CD4-positive, alpha-beta memory T cell (primary cell): ENCODE data around the gene TPBGL. TPM values are rescaled to one million over a fixed set of nuclear protein-coding genes. Genes with fewer than 3 reads are reported as not detected.

Source experiments
- CTCF ChIA-PET: fragments of 350-600 bp; sonication (Branson Sonifier 250); formaldehyde crosslinking; loops from one replicate; lab custom pipeline; 2021; ENCODE audit warnings: inconsistent platforms; ENCODE audit not compliant: partially characterized antibody; lab: Charles Lee
- POLR2A ChIA-PET: fragments of 350-600 bp; sonication (Branson Sonifier 250); formaldehyde crosslinking; loops from one replicate; lab custom pipeline; 2021; ENCODE audit not compliant: partially characterized antibody; lab: Charles Lee
- DNase-seq, 5 donors: peaks; one replicate each; pipeline versions ENCODE4 v3.0.0 to v3.0.0-alpha.2; 2020 to 2022; ENCODE audit warnings: mixed read lengths in 1 of 5
- H3K27ac ChIP-seq: one replicate; pipeline ENCODE4 v1.7.0; 2013; ENCODE audit warnings: low read depth, low read length
- H3K27me3 ChIP-seq: 2 replicates; pipeline ENCODE4 v1.7.0; 2013; ENCODE audit warnings: mild to moderate bottlenecking, low read length, moderate library complexity; ENCODE audit not compliant: insufficient read depth
- H3K36me3 ChIP-seq: 2 replicates; pipeline ENCODE4 v1.7.0; 2013; ENCODE audit warnings: mild to moderate bottlenecking, low read length, moderate library complexity; ENCODE audit not compliant: insufficient read depth
- H3K4me1 ChIP-seq: 2 replicates; pipeline ENCODE4 v1.7.0; 2013; ENCODE audit warnings: mild to moderate bottlenecking, low read length, moderate library complexity; ENCODE audit not compliant: insufficient read depth
- H3K4me3 ChIP-seq, 2 donors: one replicate each; pipeline ENCODE4 v1.7.0; 2013; ENCODE audit warnings: low read length in 2 of 2, mild to moderate bottlenecking in 1 of 2
- H3K9me3 ChIP-seq, 2 donors: one replicate each; pipeline ENCODE4 v1.7.0; 2013; ENCODE audit warnings: low read length in 2 of 2, control low read depth in 1 of 2; ENCODE audit not compliant: control insufficient read depth in 1 of 2
- H3K27ac Mint-ChIP-seq, 7 donors: one replicate each; pipeline ENCODE4 v1.8.0; 2020 to 2021; ENCODE audit warnings: mixed read lengths in 7 of 7, mild to moderate bottlenecking in 6 of 7, inconsistent platforms in 3 of 7, moderate library complexity in 3 of 7
- H3K27me3 Mint-ChIP-seq, 2 donors: one replicate each; pipeline ENCODE4 v1.8.0; 2020 to 2021; ENCODE audit warnings: mixed read lengths in 2 of 2
- H3K36me3 Mint-ChIP-seq, 2 donors: one replicate each; pipeline ENCODE4 v1.8.0; 2020 to 2021; ENCODE audit warnings: mixed read lengths in 2 of 2, inconsistent platforms in 1 of 2, mild to moderate bottlenecking in 1 of 2
- H3K4me1 Mint-ChIP-seq, 4 donors: one replicate each; pipeline ENCODE4 v1.8.0; 2020 to 2021; ENCODE audit warnings: mixed read lengths in 4 of 4, mild to moderate bottlenecking in 1 of 4
- H3K4me3 Mint-ChIP-seq, 8 donors: one replicate each; pipeline ENCODE4 v1.8.0; 2020 to 2021; ENCODE audit warnings: mixed read lengths in 8 of 8, mild to moderate bottlenecking in 7 of 8, moderate library complexity in 6 of 8, inconsistent platforms in 3 of 8
- H3K9me3 Mint-ChIP-seq, 8 donors: one replicate each; pipeline ENCODE4 v1.8.0; 2020 to 2021; ENCODE audit warnings: mixed read lengths in 8 of 8, mild to moderate bottlenecking in 5 of 8, inconsistent platforms in 3 of 8, moderate library complexity in 1 of 8
- intact Hi-C: fragments of 100-400 bp; cut with micrococcal nuclease; formaldehyde crosslinking; loops from one replicate; pipeline ENCODE4 v1.15.1; 2023
- polyA plus RNA-seq, 2 donors: library from polyadenylated mRNA; unstranded; fragments of 300-500 nt; fragmentation: Illumina TruSeq; gene quantifications; one replicate each; pipeline ENCODE4 v1.2.3, GENCODE V29; 2021
- total RNA-seq, 2 experiments: library from RNA; stranded (reverse); gene quantifications; one replicate each; pipeline ENCODE4 v1.2.3, GENCODE V29; 2021

The TPBGL gene
- total and polyA plus RNA-seq, 4 experiments from 2014 or later: 0.10 to 0.30 (median 0.18) TPM

DNA sequence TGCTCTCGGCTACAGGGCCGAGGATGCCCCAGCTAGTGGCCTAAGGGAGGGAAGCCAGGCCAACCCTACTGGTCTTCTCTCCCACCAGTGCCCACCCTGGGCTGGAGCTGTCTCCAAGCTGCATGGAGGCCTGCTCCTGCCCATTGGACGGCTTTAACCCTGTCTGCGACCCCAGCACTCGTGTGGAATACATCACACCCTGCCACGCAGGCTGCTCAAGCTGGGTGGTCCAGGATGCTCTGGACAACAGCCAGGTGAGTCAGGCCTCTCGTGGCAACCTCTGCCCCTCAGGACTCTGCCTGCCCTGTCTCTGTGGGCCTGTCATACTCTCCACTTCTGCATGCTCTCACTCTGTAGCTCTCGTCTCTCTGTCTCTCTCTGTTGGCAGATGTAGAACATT, 44.1 kb upstream of the TPBGL start:
- DNase-seq: no peak
- Histone ChIP-seq H3K4me1 (no peaks in the 10 kb centered on the region), H3K27ac (no peak overlapping the region), H3K9me3 (no peaks in the 10 kb centered on the region), H3K4me3 (no peak overlapping the region), H3K27me3 (no peaks in the 10 kb centered on the region), H3K36me3 (no peaks in the 10 kb centered on the region)
- ChIA-PET POLR2A (no interaction called here), CTCF (interaction anchor here (0.8 to 3.7 kb wide), 3 partner anchors 9 to 56 kb away, joined by 3 to 37 read pairs (median 27); no protein-coding TSS in a partner anchor)
- no peak overlapping the region for H3K4me3 Mint-ChIP-seq
- H3K9me3 Mint-ChIP-seq: peaks cover 0 to 1% (median 0%) of the 10 kb centered on the region in 8 donors
- H3K4me1 Mint-ChIP-seq: no peaks in the 10 kb centered on the region
- no peak overlapping the region for H3K27ac Mint-ChIP-seq
- intact Hi-C loops: no loop called here
- peaks cover 0 to 6% of the 10 kb centered on the region in 2 donors for H3K27me3 Mint-ChIP-seq
- H3K36me3 Mint-ChIP-seq: no peaks in the 10 kb centered on the region

GRCh38 chr11:75197512-75198277, 42.9 kb upstream of the TPBGL start:
- H3K27me3 ChIP-seq: no peaks in the 10 kb centered on the region
- POLR2A ChIA-PET: no interaction called here
- H3K27ac Mint-ChIP-seq: peak overlapping the region in 1 of 7 donors; percentile 29
- H3K4me3 Mint-ChIP-seq: no peak overlapping the region
- H3K4me1 ChIP-seq: no peaks in the 10 kb centered on the region
- intact Hi-C loops: no loop called here
- H3K9me3 Mint-ChIP-seq: peaks cover 0 to 1% (median 0%) of the 10 kb centered on the region in 8 donors
- CTCF ChIA-PET: interaction anchor here (15.9 kb wide), 1 partner anchor 54 kb away, joined by 560 read pairs; the partner anchor contains the start of gene SLCO2B1
- H3K9me3 ChIP-seq: no peaks in the 10 kb centered on the region
- H3K4me3 ChIP-seq: no peak overlapping the region
- no peaks in the 10 kb centered on the region for H3K36me3 ChIP-seq
- peaks cover 0 to 6% of the 10 kb centered on the region in 2 donors for H3K27me3 Mint-ChIP-seq
- no peaks in the 10 kb centered on the region for H3K4me1 Mint-ChIP-seq
- DNase-seq: no peak
- H3K27ac ChIP-seq: no peak overlapping the region
- H3K36me3 Mint-ChIP-seq: no peaks in the 10 kb centered on the region

DNA sequence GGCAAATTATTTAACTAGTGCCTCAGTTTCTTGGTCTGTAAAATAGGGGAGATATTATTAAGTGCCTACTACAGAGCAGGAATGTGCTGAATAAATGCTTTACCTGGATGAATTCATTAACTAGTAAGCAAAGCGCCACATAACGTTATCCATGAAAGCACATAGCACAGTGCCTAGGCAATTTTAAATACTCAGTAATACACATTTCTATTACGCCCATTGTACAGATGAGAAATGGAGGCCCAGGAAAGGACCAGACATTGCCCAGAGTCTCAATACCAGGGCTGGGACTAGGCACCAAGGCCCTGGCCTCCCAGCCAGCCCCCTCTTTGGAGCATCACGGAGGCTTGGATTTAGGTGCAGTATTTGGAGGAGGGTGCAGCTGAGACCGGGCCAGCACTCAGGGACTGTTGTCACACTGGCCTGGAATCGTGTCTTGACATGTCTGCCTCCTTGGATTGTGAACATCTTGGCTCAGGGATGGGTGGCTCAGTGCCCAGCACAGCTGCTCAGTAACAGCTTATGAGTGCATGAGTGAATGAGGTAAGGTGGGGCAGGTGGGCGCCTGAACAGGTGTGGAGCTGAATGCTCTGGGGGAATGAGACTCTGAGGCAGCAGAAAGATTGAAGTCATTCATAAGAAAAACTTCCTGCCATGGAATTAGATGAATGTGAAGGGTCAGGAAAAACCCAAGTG, 42.1 kb upstream of the TPBGL start:
- Mint-ChIP-seq H3K4me1 (no peaks in the 10 kb centered on the region), H3K4me3 (no peak overlapping the region), H3K27me3 (peaks cover 0 to 6% of the 10 kb centered on the region in 2 donors), H3K27ac (peak overlapping the region in 1 of 7 donors; percentile 1), H3K36me3 (no peaks in the 10 kb centered on the region), H3K9me3 (peaks cover 0 to 1% (median 0%) of the 10 kb centered on the region in 8 donors)
- intact Hi-C loops: no loop called here
- ChIA-PET CTCF (interaction anchor here (15.9 kb wide), 1 partner anchor 55 kb away, joined by 560 read pairs; the partner anchor contains the start of gene SLCO2B1), POLR2A (no interaction called here)
- no peaks in the 10 kb centered on the region for H3K36me3 ChIP-seq
- H3K4me3 ChIP-seq: no peak overlapping the region
- no peak for DNase-seq
- H3K4me1 ChIP-seq: no peaks in the 10 kb centered on the region
- H3K27me3 ChIP-seq: no peaks in the 10 kb centered on the region
- H3K9me3 ChIP-seq: no peaks in the 10 kb centered on the region
- no peak overlapping the region for H3K27ac ChIP-seq

DNA sequence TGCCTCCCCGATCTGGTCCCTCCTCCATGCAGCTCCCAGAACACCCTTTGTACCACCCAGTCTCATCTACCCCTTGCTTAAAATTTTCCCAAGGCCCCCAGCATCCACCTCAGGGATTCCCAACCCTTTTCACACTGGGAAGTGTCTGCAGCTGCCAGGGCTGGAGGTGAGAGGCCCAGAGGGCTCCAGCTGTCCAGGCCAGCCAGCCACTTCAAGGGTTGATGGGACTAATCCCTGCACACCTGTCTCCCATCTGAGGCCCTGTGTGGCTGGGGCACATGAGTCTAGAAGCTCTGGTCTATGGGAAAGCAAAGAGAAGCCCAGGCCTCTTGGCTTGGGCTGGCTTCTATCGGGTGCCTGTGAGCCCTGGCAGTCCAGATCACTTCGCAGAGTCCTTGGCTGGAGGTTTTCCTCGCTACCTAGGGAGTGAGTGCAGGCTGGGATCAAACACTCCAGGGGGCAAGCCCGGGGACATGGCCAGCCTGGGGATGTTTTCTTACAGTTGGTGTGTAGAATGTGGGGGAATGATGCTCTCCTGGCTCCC, 41.1 kb upstream of the TPBGL start:
- H3K27ac Mint-ChIP-seq: no peak overlapping the region
- H3K9me3 Mint-ChIP-seq: peaks cover 0 to 1% (median 0%) of the 10 kb centered on the region in 8 donors
- H3K4me1 Mint-ChIP-seq: no peaks in the 10 kb centered on the region
- Histone ChIP-seq H3K4me1 (no peaks in the 10 kb centered on the region), H3K27ac (no peak overlapping the region), H3K9me3 (no peaks in the 10 kb centered on the region), H3K27me3 (no peaks in the 10 kb centered on the region), H3K4me3 (no peak overlapping the region), H3K36me3 (no peaks in the 10 kb centered on the region)
- ChIA-PET CTCF (interaction anchor here (15.9 kb wide), 1 partner anchor 56 kb away, joined by 560 read pairs; the partner anchor contains the start of gene SLCO2B1), POLR2A (no interaction called here)
- DNase-seq: no peak
- intact Hi-C loops: no loop called here
- peaks cover 0 to 6% of the 10 kb centered on the region in 2 donors for H3K27me3 Mint-ChIP-seq
- no peaks in the 10 kb centered on the region for H3K36me3 Mint-ChIP-seq
- H3K4me3 Mint-ChIP-seq: no peak overlapping the region

DNA sequence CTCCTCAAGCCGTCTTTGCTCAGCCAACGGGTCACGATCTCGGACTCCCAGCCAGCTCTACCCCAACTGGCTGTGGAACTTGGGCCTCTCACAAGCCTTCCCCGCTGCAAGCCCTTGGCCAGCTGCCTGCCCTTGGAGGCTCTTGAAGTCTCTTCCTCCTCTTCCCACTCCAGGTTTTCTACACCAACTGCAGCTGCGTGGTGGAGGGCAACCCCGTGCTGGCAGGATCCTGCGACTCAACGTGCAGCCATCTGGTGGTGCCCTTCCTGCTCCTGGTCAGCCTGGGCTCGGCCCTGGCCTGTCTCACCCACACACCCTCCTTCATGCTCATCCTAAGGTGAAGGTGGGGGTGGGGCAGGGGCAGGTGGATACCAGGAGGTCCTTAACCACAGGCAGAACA, 40.5 kb upstream of the TPBGL start:
- H3K9me3 ChIP-seq: no peaks in the 10 kb centered on the region
- CTCF ChIA-PET: interaction anchor here (0.7 to 15.9 kb wide), 2 partner anchors 45 to 56 kb away, joined by 4 to 560 read pairs; partner anchors contain the start of gene SLCO2B1
- no peaks in the 10 kb centered on the region for H3K27me3 ChIP-seq
- Mint-ChIP-seq H3K36me3 (no peaks in the 10 kb centered on the region), H3K4me1 (no peaks in the 10 kb centered on the region), H3K27me3 (peaks cover 0 to 6% of the 10 kb centered on the region in 2 donors), H3K4me3 (no peak overlapping the region), H3K9me3 (peaks cover 0 to 1% (median 0%) of the 10 kb centered on the region in 8 donors), H3K27ac (no peak overlapping the region)
- intact Hi-C loops: no loop called here
- DNase-seq: no peak
- POLR2A ChIA-PET: no interaction called here
- H3K4me3 ChIP-seq: no peak overlapping the region
- no peaks in the 10 kb centered on the region for H3K36me3 ChIP-seq
- H3K4me1 ChIP-seq: no peaks in the 10 kb centered on the region
- no peak overlapping the region for H3K27ac ChIP-seq

GRCh38 chr11:75200531-75200930, 40.0 kb upstream of the TPBGL start:
- no peak for DNase-seq
- no peak overlapping the region for H3K4me3 Mint-ChIP-seq
- intact Hi-C loops: no loop called here

GRCh38 chr11:75201771-75202170, 38.8 kb upstream of the TPBGL start:
- Mint-ChIP-seq H3K9me3 (peaks cover 0 to 1% (median 0%) of the 10 kb centered on the region in 8 donors), H3K27me3 (peaks cover 1 to 7% of the 10 kb centered on the region in 2 donors), H3K4me3 (no peak overlapping the region), H3K27ac (no peak overlapping the region), H3K4me1 (no peaks in the 10 kb centered on the region), H3K36me3 (no peaks in the 10 kb centered on the region)
- H3K27me3 ChIP-seq: no peaks in the 10 kb centered on the region
- intact Hi-C loops: no loop called here
- H3K4me1 ChIP-seq: no peaks in the 10 kb centered on the region
- H3K4me3 ChIP-seq: no peak overlapping the region
- H3K36me3 ChIP-seq: no peaks in the 10 kb centered on the region
- CTCF ChIA-PET: interaction anchor here (1.2 to 15.9 kb wide), 3 partner anchors 32 to 179 kb away, joined by 3 to 560 read pairs (median 3); partner anchors contain the start of gene SLCO2B1
- no peak overlapping the region for H3K27ac ChIP-seq
- no peak for DNase-seq
- no peaks in the 10 kb centered on the region for H3K9me3 ChIP-seq
- POLR2A ChIA-PET: no interaction called here

More at GRCh38 chr11:75200531-75200930, 40.0 kb upstream of the TPBGL start:
- Histone ChIP-seq H3K9me3 (no peaks in the 10 kb centered on the region), H3K36me3 (no peaks in the 10 kb centered on the region), H3K27me3 (no peaks in the 10 kb centered on the region), H3K4me3 (no peak overlapping the region), H3K4me1 (no peaks in the 10 kb centered on the region), H3K27ac (no peak overlapping the region)
- H3K27ac Mint-ChIP-seq: no peak overlapping the region
- ChIA-PET POLR2A (no interaction called here), CTCF (interaction anchor here (0.7 to 15.9 kb wide), 3 partner anchors 33 to 57 kb away, joined by 3 to 560 read pairs (median 4); partner anchors contain the start of gene SLCO2B1)
- no peaks in the 10 kb centered on the region for H3K36me3 Mint-ChIP-seq
- H3K27me3 Mint-ChIP-seq: peaks cover 0 to 7% of the 10 kb centered on the region in 2 donors
- H3K4me1 Mint-ChIP-seq: no peaks in the 10 kb centered on the region
- peaks cover 0 to 1% (median 0%) of the 10 kb centered on the region in 8 donors for H3K9me3 Mint-ChIP-seq
